GM18507 (cell line): ENCODE results near the gene IL25.
"Not testable (repeated sequence)": the region's sequence is repeated elsewhere in the genome, so short reads cannot be mapped to it uniquely, and the experiment has no call there.

Experiments
- DNase-seq: peaks from one replicate; pipeline ENCODE4 v3.0.0; 2011; ENCODE audit warnings: low read depth; ENCODE audit not compliant: insufficient read length; ENCODE audit errors: extremely low spot score
- FAIRE-seq: peaks from 2 replicates; lab custom pipeline; 2011; peaks lifted over from hg19 to GRCh38; lab: Jason Lieb, UNC

IL25 gene

DNA sequence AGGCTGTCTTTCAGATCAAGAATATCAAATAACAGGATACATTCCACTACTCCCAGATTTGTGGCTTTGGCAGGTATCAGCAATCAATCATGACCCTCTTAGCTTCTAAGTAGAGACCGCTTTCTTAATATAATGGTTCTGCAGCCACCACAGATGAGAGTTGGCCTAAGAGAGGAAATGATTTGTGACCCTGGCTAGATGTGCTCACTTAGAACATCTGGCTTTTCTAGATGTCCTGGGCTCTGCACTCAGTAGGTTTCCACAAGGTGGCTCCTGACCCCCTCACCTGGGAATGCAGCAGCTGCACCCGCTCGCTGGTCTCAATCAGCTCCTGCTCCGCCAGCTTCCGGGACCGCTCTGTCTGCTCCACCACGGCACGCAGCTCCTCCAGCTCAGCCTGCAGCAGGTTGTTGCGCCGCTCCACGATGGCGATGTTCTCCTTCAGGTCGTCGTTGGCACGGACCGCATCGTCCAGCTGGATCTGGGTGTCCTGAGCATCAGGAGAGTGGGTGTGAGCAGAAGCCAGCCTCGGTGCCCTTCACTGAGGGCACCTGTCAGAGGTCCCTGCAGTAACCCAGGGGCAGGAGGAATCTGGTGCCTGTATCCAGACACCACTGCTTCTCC lies 13.1 kb downstream of the IL25 start:
- DNase-seq (no peak), FAIRE-seq (no peak)

- FAIRE-seq, DNase-seq: not testable (repeated sequence)
Measured at GRCh38 chr14:23386266-23386657, 13.7 kb downstream of the IL25 start.

DNA sequence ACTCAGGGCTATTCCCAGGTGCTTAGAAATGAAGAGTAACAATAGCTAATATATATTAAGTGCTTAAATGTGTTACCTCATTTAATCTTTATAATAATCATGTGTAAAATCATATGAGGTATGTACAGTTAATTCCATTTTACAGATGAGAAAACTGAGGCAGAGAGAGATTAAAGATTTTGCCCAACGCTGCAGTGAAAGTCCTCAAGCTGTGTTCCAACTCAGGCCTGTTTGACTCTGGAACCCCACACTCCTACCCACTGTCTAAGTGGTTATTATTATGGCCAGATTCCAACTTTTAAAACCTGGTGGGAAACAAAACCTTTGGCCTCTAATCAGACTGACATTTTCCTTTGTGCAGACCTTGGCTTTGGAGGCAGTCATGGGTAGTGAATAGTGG lies 14.4 kb downstream of the IL25 start:
- FAIRE-seq (no peak), DNase-seq (no peak)

- DNase-seq (no peak), FAIRE-seq (no peak)
Measured at GRCh38 chr14:23387916-23388882, 15.6 kb downstream of the IL25 start.

GRCh38 chr14:23388996-23389395 lies 16.4 kb downstream of the IL25 start:
- DNase-seq (no peak), FAIRE-seq (no peak)

DNA sequence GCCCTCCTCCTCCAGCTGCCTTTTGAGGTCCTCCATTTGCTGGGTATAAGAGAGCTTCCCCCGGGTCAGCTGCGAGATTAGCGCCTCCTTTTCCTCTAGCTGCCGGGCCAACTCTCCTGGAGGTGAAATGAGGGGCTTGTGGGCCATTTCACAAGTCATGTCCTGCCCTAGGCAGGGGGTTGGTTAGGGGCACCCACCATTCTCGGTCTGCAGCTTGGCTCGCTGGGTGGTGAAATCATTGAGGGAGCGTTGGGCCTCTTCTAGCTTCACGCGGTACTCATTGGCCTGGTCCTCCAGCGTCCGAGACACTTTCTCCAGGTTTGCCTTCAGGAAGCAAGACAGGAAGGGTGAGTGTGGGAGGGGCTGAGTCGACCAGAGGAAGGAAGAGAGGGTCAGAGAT lies 16.8 kb downstream of the IL25 start:
- DNase-seq (no peak), FAIRE-seq (no peak)

- not testable (repeated sequence) for FAIRE-seq, DNase-seq
Measured at GRCh38 chr14:23389871-23390270, 17.3 kb downstream of the IL25 start.

GRCh38 chr14:23392613-23393012 lies 20.0 kb downstream of the IL25 start:
- no peak for FAIRE-seq

GRCh38 chr14:23396126-23396525 lies 23.5 kb downstream of the IL25 start:
- FAIRE-seq (no peak), DNase-seq (no peak)

More at GRCh38 chr14:23392613-23393012, 20.0 kb downstream of the IL25 start:
- DNase-seq, result no peak

GRCh38 chr14:23396781-23397407 lies 24.3 kb downstream of the IL25 start:
- DNase-seq, result no peak
- FAIRE-seq, result no peak

DNA sequence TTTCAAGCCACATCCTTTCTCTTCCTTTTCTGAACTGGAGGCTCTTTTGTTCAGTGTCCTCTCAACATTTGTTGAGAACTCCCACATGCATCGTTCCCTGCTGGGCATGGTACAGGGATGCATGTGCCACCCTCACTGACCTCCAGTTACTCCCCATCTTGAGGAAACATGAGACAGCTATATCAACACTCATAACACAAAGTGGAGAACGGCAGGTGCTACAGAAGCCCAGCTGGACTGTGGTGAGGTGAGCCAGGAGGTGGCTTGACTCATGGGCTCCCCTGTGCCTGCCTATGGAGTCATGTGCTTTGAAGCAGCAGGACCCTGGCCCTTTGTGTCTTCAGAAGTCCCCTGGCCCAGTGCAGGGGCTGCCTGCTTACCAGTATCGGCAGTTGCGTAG lies 25.7 kb downstream of the IL25 start:
- FAIRE-seq, result no peak
- no peak for DNase-seq

DNA sequence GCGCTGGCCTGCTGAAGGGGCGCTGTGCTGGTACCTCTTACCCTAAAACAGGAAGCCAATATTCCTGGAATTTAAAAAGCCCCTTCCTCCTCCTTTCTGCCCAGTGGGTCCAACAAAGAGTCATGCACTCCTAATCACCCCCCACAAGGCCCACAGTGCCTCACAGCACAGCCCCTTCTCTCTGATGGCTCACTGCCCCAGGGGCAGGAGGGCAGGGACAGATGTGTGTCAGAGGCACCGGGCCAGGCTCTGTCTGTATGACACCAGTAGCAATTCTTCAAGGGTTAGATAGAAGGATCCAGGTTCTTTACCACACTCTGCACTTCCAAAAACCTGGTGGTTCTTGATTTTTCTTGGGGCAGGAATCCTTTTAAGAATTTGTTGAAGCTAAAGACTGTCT lies 26.5 kb downstream of the IL25 start:
- DNase-seq (no peak), FAIRE-seq (no peak)

DNA sequence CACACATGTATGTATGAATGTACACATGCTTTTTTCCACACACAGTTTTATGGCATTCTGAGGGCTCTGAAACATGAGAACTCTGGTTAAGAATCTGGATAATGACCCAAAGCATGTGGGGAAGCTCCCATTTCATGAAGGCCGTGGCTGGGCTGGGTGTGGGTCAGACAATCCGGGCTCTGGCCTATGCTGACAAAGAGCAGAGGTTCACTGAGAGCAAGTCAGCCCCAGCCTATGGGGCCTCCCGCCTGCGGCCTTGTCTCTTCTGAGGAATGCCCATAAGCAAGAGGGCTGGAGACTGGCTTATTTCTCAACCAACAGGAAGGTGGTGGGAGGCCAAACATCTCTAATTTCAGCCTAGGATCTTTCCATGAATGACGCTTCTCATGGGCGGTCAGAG lies 27.0 kb downstream of the IL25 start:
- no peak for FAIRE-seq

DNA sequence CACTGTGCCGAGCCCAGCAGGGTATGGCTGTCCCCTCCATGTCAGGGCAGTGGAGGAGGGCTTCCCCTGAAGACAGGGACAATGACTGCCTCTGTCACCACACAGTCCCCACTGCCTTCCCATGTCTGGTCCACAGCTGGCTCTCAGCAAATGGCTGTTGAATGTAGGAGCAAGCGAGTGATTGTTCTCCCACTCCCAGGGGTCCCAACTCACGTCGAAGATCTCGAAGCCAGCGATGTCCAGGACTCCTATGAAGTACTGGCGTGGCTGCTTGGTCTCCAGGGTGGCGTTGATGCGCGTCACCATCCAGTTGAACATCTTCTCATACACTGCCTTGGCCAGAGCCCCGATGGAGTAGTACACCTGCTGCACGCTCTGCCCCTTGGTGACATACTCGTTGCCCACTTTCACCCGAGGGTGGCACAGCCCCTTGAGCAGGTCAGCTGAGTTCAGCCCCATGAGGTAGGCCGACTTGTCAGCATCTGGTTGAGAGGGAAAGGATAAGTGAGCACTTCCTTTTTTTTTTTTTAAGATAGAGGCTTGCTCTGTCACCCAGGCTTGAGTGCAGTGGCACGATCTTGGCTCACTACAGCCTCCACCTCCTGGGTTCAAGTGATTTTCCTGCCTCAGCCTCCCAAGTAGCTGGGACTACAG lies 28.0 kb downstream of the IL25 start:
- not testable (repeated sequence) for FAIRE-seq, DNase-seq

More for the DNA sequence above, 27.0 kb downstream of the IL25 start:
- DNase-seq, result no peak

DNA sequence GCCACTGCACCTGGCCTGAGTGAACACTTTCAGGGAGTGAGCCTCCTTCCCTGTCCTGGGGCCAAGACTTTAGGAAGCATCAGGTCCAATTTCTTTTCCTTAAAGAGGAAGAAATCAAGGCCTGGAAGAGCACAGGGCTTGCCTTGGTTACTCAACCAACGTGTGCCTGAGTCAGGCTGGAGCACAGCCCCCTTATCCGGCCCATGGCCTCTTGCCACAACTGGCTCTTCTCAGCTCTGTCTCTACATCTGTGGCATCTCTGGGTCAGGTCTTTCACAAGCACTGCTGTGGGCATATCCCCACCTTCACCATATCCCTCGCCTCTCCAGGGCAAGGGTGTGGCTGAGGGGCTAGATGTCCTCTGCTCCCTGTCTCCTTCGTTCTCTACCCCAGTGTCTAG lies 28.7 kb downstream of the IL25 start:
- no peak for FAIRE-seq
- no peak for DNase-seq

GRCh38 chr14:23402296-23403138 lies 29.9 kb downstream of the IL25 start:
- DNase-seq (no peak), FAIRE-seq (no peak)

DNA sequence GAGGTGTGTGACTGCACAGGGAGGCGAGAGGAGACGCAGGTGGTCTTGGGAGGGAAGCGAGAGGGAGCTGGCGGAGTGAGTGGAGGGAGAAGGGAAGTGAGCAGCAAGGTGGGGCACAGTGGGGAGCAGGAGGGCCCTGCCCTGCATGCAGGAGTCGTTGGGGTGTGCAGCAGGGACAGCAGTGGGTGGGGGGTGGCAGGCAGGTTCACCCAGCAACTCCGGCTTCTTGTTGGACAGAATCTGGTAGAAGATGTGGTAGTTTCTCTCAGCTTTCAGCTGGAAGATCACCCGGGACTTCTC lies 30.5 kb downstream of the IL25 start:
- no peak for FAIRE-seq
- no peak for DNase-seq

DNA sequence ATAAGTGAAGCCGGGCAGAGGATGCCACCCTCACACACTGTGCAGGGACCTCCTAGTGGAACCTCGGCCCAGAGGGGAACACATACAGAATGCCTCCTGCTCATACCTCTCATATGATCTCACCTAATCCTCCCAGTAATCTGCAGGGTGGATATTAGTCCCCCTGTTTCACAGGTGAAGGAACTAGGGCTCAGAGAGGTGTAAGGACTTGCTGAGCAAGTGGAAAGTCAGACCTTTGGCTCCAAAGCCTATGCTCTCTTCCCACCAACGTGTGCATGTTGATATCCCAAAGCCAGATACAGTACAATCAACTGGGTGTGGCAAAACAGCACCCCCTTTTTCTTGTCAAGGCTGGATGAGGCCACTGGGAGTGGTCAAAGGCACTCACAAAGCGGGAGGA lies 31.3 kb downstream of the IL25 start:
- FAIRE-seq (no peak), DNase-seq (no peak)

DNA sequence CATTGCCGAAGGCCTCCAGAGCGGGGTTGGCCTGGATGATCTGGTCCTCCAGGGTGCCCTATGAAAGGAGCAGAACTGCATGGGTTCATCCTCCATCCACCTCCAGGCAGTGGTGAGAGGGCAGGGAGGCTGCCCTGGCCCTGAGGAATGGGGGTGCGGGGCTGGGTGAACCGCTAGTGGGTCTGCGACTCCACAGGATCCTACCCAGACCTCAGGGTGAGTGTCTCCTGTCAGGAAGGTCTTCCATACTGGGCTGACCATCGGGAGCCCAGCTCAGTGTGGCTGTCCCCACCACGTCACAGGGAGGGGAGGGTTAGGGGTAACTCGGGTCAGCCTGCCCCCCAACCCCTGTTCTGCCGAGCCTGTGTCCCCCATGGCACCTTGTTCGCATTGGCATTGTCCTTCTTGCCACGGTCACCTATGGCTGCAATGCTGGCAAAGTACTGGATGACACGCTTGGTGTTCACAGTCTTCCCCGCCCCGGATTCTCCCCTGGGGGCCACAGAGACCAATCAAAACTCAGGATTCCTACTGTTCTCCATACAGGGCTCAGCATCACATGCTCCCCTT lies 31.8 kb downstream of the IL25 start:
- FAIRE-seq, result no peak

More for the DNA sequence above, 31.8 kb downstream of the IL25 start:
- DNase-seq, result no peak
